MM.1S (cell line): ENCODE data around the gene MBP.

Experiments
- CTCF ChIP-seq: fragments of 300-600 bp; sonication (generic); IDR thresholded peaks from 2 replicates; pipeline ENCODE4 v1.5.1; 2016; ENCODE audit warnings: antibody characterized with exemption, low read length, mixed read lengths
- EZH2 ChIP-seq: fragments of 300-600 bp; sonication (generic); optimal IDR thresholded peaks from 2 replicates; pipeline ENCODE3; 2017; ENCODE audit warnings: low read depth, mild to moderate bottlenecking, antibody characterized with exemption, low read length, mixed read lengths

- TF ChIP-seq CTCF (no peak), EZH2 (no peak)
Observed at GRCh38 chr18:76978616-76979015, 154.0 kb downstream of the MBP start.
